Activated T-helper 1 cell treated with anti-CD3 and anti-CD28 coated beads, Interleukin-12 subunit alpha, Interleukin-12 subunit beta, Interleukin-2, Interleukin-4 antibody, amounts not matched to agents 30 ng/mL and 10 ng/mL and 1 ng/mL, durations not matched to agents 14 hours and 24 hours and 36 hours (primary cell): ENCODE data around the gene TAF6L. TPM values are rescaled to one million over a fixed set of nuclear protein-coding genes. Genes with fewer than 3 reads are reported as not detected.
"Not testable (repeated sequence)": the region's sequence is repeated elsewhere in the genome, so short reads cannot be mapped to it uniquely, and the experiment has no call there.

Source experiments
- DNase-seq: peaks from one replicate; pipeline ENCODE4 v3.0.0; 2021; ENCODE audit warnings: low spot score
- H3K27ac Mint-ChIP-seq: one replicate; pipeline ENCODE4 v1.8.0; 2021; ENCODE audit warnings: mild to moderate bottlenecking, mixed read lengths
- H3K27me3 Mint-ChIP-seq: one replicate; pipeline ENCODE4 v1.8.0; 2022; ENCODE audit warnings: mild to moderate bottlenecking, moderate library complexity, mixed read lengths; ENCODE audit not compliant: insufficient read depth
- H3K36me3 Mint-ChIP-seq: one replicate; pipeline ENCODE4 v1.8.0; 2021; ENCODE audit warnings: low read depth, mixed read lengths
- H3K4me1 Mint-ChIP-seq: one replicate; pipeline ENCODE4 v1.8.0; 2021; ENCODE audit warnings: low read depth, mixed read lengths
- H3K4me3 Mint-ChIP-seq: one replicate; pipeline ENCODE4 v1.8.0; 2021; ENCODE audit warnings: mild to moderate bottlenecking, moderate library complexity, mixed read lengths
- H3K9me3 Mint-ChIP-seq: one replicate; pipeline ENCODE4 v1.8.0; 2021; ENCODE audit warnings: mixed read lengths
- intact Hi-C: fragments of 100-400 bp; cut with micrococcal nuclease; formaldehyde crosslinking; loops from one replicate; pipeline ENCODE4 v1.15.1; 2024
- total RNA-seq: library from RNA; stranded (reverse); gene quantifications from 2 replicates; pipeline ENCODE4 v1.2.3, GENCODE V29; 2022

The TAF6L gene
- total RNA-seq, 1 donor from 2014 or later: 19.4 TPM

- DNase-seq: no peak
- Mint-ChIP-seq H3K9me3 (no peaks in the 10 kb centered on the region), H3K36me3 (peaks cover 22% of the 10 kb centered on the region), H3K27ac (no peak overlapping the region), H3K4me3 (no peak overlapping the region), H3K4me1 (peaks cover 7% of the 10 kb centered on the region), H3K27me3 (no peaks in the 10 kb centered on the region)
- intact Hi-C loops: no loop called here
Measured at GRCh38 chr11:62737196-62737595, 34.0 kb upstream of the TAF6L start.

DNA sequence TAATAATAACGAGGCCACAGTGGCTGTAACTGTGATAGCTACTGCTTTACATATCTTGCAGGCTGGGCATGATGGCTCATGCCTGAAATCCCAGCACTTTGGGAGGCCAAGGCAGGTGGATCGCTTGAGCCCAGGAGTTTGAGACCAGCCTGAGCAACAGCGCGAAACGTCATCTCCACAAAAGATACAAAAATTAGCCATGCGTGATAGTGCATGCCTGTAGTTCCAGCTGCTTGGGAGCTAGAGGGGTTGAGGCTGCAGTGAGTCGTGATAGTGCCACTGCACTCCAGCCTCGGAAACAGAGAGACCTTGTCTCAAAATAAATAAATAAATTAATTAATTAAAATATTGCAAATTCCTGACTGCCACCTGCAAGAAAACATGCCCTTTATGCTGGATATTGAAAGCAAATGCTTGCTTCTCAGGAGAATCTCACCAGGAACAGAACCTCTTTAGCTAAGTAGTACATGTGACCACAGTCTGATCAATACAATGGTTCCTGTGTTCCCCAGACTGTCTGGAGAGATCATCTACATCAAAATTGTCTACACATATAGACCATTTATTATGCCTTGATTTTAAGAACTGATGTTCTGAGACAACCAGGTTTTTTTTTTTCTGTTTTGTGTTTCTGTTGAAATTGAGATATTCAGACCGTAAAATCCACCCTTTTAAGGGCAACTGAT, 23.6 kb upstream of the TAF6L start:
- no peaks in the 10 kb centered on the region for H3K27me3 Mint-ChIP-seq

GRCh38 chr11:62749931-62750330, 21.3 kb upstream of the TAF6L start:
- not testable (repeated sequence) for DNase-seq, H3K27me3 Mint-ChIP-seq

More for the DNA sequence above, 23.6 kb upstream of the TAF6L start:
- intact Hi-C loops: no loop called here
- DNase-seq: no peak
- H3K4me1 Mint-ChIP-seq: peaks cover 2% of the 10 kb centered on the region
- no peak overlapping the region for H3K4me3 Mint-ChIP-seq
- H3K27ac Mint-ChIP-seq: no peak overlapping the region
- H3K9me3 Mint-ChIP-seq: no peaks in the 10 kb centered on the region
- peaks cover 8% of the 10 kb centered on the region for H3K36me3 Mint-ChIP-seq

GRCh38 chr11:62752177-62752785, 18.9 kb upstream of the TAF6L start:
- Mint-ChIP-seq H3K36me3 (peaks cover 8% of the 10 kb centered on the region), H3K27ac (no peak overlapping the region), H3K4me1 (peaks cover 12% of the 10 kb centered on the region), H3K9me3 (no peaks in the 10 kb centered on the region), H3K4me3 (peak overlapping the region; percentile 5), H3K27me3 (no peaks in the 10 kb centered on the region)
- intact Hi-C loops: loop anchor here (5.0 kb wide), 1 partner anchor 140 kb away; the partner anchor contains the start of genes EML3 and ROM1
- no peak for DNase-seq

More at GRCh38 chr11:62749931-62750330, 21.3 kb upstream of the TAF6L start:
- H3K4me3 Mint-ChIP-seq, H3K27ac Mint-ChIP-seq, H3K9me3 Mint-ChIP-seq, H3K36me3 Mint-ChIP-seq: not testable (repeated sequence)
- intact Hi-C loops: loop anchor here (5.0 kb wide), 1 partner anchor 138 kb away; the partner anchor contains the start of genes EML3 and ROM1
- peaks cover 12% of the 10 kb centered on the region for H3K4me1 Mint-ChIP-seq

DNA sequence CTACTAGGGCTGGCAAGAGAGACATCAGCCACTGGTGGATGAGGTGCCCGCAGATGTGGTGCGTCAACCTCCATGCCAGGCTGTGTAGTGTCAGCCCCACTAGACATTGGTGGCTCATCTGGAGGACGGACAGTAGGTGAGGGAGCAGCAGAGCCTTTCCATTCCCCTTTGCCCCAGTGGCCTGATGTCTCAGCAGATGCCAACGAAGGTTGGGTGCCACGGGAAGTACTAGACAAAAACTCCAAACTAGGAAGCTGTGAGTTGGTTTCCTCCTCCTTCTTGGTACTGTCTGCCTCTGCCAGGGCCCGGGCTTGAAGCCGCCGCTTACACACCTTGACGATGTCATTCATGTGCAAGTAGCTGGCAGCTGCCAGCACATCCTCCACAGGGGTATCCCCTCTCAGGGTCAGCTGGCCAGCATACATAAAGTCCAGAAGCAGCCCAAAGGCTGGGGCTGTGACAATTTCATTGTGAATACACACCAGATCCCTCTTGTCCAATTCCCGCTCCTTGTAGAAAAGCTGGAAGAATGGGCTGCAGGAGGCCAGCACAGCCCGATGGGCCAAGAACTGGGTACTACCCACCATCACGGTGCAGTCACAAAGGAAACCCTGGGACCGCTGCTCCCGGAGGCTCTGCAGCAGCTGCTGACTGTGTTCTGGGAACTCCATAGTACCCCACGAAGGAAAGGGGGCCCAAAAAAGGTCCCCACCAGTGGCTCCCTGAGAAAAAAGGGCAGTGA, 18.0 kb upstream of the TAF6L start:
- Mint-ChIP-seq H3K27ac (peak overlapping the region; percentile 91), H3K4me3 (peak overlapping the region; percentile 89), H3K27me3 (no peaks in the 10 kb centered on the region), H3K9me3 (no peaks in the 10 kb centered on the region), H3K4me1 (peaks cover 12% of the 10 kb centered on the region), H3K36me3 (peaks cover 8% of the 10 kb centered on the region)
- no peak for DNase-seq
- intact Hi-C loops: loop anchor here (1.0 to 5.0 kb wide), 6 partner anchors 8 to 141 kb away; partner anchors contain the start of genes EML3, GANAB, POLR2G and ROM1

- intact Hi-C loops: loop anchor here (1.0 to 5.0 kb wide), 10 partner anchors 7 to 142 kb away; partner anchors contain the start of genes EML3, GANAB, POLR2G and ROM1
- H3K27ac Mint-ChIP-seq: peak within 1 kb of the TSS; percentile 91
- peaks cover 6% of the 10 kb centered on the region for H3K36me3 Mint-ChIP-seq
- H3K4me3 Mint-ChIP-seq: peak within 1 kb of the TSS; percentile 89
- H3K9me3 Mint-ChIP-seq: no peaks in the 10 kb centered on the region
- H3K4me1 Mint-ChIP-seq: peaks cover 12% of the 10 kb centered on the region
- peak; percentile 95 for DNase-seq
- H3K27me3 Mint-ChIP-seq: no peaks in the 10 kb centered on the region
Measured at GRCh38 chr11:62753736-62754603, 17.2 kb upstream of the TAF6L start, which contains the start of gene ZBTB3. ZBTB3 (minus strand) TSS chr11:62754160; CDS start chr11:62753664, 496 bp downstream.

DNA sequence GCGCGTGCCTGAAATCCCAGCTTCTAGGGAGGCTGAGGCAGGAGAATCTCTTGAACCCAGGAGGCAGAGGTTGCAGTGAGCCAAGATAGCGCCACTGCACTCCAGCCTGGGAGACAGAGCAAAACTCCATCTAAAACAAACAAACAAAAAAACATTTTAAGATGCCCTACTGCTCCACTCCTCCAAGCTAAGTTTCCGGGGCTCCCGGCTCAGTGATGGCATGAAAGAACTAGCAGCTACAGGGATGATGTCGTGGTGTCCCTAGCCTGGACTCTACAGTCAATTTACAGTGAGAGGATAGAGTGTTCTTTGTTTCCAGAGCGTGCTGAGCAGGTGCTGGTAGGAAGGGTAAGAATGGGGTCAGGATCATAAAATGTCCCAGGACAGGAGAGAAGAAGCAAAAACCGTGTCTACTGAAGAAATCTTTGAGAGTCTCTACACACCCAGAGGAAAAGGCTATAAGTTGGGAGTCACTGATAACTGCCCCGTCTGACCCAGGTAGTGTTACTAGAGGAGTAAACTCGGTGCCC, 16.0 kb upstream of the TAF6L start:
- Mint-ChIP-seq H3K27me3 (no peaks in the 10 kb centered on the region), H3K27ac (no peak overlapping the region), H3K9me3 (no peaks in the 10 kb centered on the region), H3K4me1 (peaks cover 12% of the 10 kb centered on the region), H3K4me3 (peak overlapping the region; percentile 89), H3K36me3 (peaks cover 3% of the 10 kb centered on the region)
- no peak for DNase-seq
- intact Hi-C loops: no loop called here

GRCh38 chr11:62757846-62758788, 13.1 kb upstream of the TAF6L start:
- Mint-ChIP-seq H3K36me3 (peaks cover 5% of the 10 kb centered on the region), H3K4me1 (peaks cover 23% of the 10 kb centered on the region), H3K4me3 (no peak overlapping the region), H3K9me3 (no peaks in the 10 kb centered on the region), H3K27ac (no peak overlapping the region), H3K27me3 (no peaks in the 10 kb centered on the region)
- DNase-seq: no peak
- intact Hi-C loops: no loop called here

- intact Hi-C loops: loop anchor here (1.0 kb wide), 8 partner anchors 8 to 95 kb away; partner anchors contain the start of genes NXF1, STX5, TAF6L and TEX54
- DNase-seq, H3K36me3 Mint-ChIP-seq, H3K27me3 Mint-ChIP-seq, H3K9me3 Mint-ChIP-seq: not testable (repeated sequence)
- peak overlapping the region; percentile 94 for H3K27ac Mint-ChIP-seq
- H3K4me3 Mint-ChIP-seq: peak overlapping the region; percentile 95
- H3K4me1 Mint-ChIP-seq: peaks cover 18% of the 10 kb centered on the region
Measured at GRCh38 chr11:62760867-62761227, 10.3 kb upstream of the TAF6L start.

- Mint-ChIP-seq H3K27me3 (no peaks in the 10 kb centered on the region), H3K27ac (peak overlapping the region; percentile 91), H3K9me3 (no peaks in the 10 kb centered on the region), H3K4me3 (peak overlapping the region; percentile 89), H3K4me1 (peaks cover 30% of the 10 kb centered on the region), H3K36me3 (peaks cover 13% of the 10 kb centered on the region)
- DNase-seq: no peak
- intact Hi-C loops: loop anchor here (1.0 to 5.0 kb wide), 14 partner anchors 9 to 912 kb away; partner anchors contain the start of genes GANAB, MTA2, NXF1 and POLR2G
Measured at GRCh38 chr11:62770778-62771143, 435 bp upstream of the TAF6L start.

DNA sequence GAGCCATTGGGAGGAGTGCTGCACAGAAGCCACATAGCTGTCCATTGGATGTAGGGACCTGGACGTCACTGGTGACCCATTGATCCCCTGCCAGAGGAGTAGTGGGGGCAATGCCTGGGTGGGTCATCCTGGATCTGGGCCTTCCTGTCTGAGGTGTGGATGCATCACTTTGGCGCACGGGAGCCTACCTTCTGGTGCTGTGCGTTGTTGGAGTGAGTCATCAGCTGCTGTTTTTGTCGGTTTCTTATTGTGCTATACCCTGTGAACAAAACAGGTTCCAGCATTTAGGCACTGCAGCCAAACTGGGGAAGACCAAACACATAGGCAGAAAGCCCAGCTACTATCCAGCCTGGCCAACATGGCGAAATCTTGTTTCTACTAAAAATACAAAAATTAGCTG, 3.2 kb downstream of the TAF6L start:
- no peak for DNase-seq
- Mint-ChIP-seq H3K27me3 (no peaks in the 10 kb centered on the region), H3K4me3 (no peak overlapping the region), H3K27ac (no peak overlapping the region), H3K9me3 (no peaks in the 10 kb centered on the region), H3K36me3 (peaks cover 17% of the 10 kb centered on the region), H3K4me1 (peaks cover 39% of the 10 kb centered on the region)
- intact Hi-C loops: loop anchor here (5.0 kb wide), 1 partner anchor 908 kb away; the partner anchor contains the start of gene RTN3
